Activated CD4-positive, alpha-beta T cell treated with anti-CD3 and anti-CD28 coated beads, Interleukin-2, Interleukin-4, amounts not matched to agents 100 ng/mL and 50 ng/mL, durations not matched to agents 16 hours and 8 hours (primary cell): Measurements from ENCODE around the gene CD1B.
A peak's percentile ranks its signal among the peaks of the same experiment; 100 is the strongest.
"Not testable (repeated sequence)": the region's sequence is repeated elsewhere in the genome, so short reads cannot be mapped to it uniquely, and the experiment has no call there.

Experiments used
- DNase-seq: peaks from one replicate; pipeline ENCODE4 v3.0.0-alpha.2; 2020; ENCODE audit warnings: low spot score

Gene CD1B

DNA sequence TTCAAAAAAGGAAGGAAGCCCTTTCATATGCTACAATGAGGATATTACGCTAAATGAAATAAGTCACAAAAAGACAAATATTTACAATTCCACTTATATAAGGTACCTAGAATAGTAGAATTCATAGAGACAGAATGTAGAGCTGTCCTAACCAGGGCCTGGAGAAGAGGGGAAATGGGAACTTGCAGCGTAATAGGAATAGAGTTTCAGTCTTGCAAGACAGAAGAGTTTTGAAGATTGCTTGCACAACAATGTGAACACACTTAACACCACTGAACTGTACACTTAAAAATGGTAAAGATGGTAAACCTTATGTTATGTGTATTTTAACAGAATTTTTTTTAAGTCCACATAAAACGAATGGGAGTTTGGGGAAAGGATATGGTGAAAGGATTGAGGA is 2.9 kb downstream of the CD1B start:
- DNase-seq: no peak

DNA sequence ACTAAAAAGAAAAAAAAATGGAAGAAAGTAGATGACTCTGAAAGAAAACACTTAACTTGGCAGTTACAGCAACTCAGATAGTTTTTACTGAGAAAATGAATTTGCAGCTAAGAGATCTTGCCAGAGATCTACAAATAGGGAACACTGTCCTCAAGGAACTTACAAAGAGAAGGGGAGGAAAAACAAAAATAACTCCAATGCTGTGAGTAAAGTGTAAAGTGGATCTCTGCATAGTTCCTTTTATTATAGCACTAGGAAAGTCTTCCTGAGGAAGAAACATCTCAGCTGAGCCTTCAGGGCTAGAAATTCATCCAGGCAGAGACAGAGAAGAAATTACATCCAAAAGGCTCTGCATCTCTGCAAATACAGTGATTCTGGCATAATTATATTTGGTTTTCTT is 3.9 kb downstream of the CD1B start:
- no peak for DNase-seq

DNA sequence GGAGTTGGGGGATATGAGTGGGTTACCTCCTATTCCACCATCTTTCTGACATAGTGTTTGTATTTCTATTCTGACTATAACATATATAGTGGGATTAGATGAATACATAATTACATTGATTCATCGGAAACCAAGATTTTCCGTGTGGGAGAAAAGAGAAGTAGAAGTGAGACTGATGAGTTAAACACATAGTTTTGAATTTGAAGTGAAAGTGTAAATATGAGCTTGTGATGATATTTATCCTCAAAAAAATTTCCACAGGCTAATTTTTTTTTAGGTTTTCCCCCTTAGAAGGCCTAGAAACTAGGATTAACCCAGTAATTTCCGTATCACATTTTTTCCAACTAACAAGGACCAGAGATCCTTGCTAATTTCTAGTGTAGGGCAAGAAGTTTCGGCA is 6.9 kb downstream of the CD1B start:
- DNase-seq: no peak

DNA sequence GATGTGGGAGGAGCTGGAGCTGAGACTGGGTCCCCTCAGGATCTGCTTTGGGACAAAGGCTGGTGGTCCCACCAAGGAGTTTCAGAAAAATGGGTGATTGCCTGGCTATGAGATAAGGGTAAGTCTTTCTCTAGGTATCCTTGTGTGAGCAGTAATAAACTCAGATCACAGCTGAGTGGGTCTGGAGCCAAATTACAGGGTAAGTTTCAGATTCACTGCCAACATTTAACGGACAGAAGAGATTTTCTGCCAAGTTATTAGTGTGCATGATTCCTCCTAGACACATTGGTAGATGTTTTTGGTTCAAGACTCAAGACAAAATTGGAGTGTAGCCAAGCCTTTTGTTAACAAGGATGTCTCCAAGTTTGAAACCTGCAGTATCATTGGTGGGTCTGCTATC is 7.5 kb downstream of the CD1B start:
- no peak for DNase-seq

DNA sequence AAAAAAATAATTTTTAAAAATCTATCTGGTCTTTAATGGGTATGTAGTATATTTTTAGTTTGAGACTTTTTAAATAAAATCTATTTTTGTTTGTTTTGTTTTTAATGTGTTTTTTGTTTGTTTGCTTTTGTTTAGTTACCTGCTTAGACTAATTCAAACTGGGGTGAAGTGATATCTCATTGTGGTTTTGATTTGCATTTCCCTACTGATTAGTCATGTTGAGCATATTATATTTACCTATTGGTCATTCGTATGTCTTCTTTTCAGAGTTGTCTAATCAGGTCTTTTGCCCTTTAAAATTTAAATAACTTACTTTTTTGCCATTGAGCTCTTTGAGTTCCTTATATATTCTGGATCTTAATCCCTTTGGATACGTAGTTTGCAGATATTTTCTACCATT is 20.3 kb downstream of the CD1B start:
- no peak for DNase-seq

DNA sequence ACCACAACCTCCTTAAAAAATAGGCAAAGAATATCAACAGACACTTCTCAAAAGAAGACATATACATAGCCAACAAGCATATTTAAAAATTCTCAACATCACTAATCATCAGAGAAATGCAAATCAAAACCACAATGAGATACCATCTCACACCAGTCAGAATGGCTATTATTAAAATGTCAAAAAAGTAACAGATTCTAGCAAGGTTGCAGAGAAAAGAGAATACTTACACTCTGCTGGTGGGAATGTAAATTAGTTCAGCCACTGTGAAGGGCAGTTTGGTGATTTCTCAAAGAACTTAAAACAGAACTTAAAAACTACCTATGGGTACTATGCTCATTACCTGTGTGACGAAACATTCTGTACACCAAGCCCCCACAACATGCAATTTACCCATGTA is 20.7 kb downstream of the CD1B start:
- no peak for DNase-seq

DNA sequence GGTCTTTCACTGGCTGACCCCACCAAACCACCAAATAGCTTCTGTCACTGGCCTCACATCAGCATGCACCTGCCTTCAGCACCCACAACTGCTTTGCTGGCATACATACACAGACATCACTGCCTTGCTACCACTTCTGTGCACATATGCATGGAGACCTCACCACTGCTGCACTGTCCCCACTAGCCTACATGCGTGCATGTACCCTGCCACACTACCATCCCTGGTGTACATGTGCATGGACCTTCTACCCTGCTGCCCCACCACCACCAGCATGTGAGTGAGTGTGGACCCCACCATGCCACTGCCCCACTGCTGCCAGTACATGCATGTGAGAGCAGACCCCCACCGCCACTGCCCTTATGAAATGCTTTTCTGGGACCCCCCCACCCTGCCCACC is 35.5 kb downstream of the CD1B start:
- DNase-seq: no peak

DNA sequence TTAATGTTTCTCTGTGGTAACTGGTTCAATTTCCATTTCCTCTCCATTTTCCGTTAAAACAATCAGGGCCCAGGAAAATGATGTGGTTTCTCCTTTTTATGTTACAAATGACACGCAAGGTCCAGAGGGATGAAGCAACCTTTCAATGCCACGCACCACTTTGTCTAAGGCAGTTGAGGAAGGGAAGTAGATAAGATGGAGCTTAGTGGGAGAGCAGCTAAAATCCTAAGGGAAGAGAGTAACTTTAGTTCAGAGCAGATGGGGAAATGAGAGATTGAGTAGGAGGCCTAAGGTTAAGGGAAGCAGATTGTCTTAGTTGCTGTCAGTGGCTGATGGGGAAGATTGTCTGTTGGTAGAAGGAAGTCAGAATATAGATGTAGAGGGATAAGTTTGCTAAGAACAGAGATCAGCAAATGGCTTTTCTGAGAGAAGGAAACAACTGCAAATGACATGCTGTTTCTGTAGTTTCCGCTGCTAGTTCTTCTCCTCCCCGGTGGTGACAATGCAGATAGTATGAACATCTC is 40.9 kb downstream of the CD1B start:
- no peak for DNase-seq

DNA sequence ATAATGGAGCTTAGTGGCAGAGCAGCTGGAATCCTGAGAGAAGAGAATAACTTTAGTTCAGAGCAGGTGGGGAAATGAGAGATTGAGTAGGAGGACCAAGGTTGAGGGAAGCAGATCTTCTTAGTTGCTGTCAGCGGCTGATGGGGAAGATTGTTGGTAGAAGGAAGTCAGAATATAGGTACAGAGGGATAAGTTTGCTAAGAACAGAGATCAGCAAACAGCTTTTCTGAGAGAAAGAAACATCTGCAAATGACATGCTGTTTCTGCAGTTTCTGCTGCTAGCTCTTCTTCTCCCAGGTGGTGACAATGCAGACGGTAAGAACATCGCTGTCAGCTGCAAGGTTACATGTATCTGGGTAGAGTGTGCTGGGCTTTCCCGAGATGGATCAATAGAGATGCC is 41.5 kb downstream of the CD1B start, which contains the start of gene CD1C:
CD1C (plus strand) TSS at position 113 of the 400 bp plus-strand sequence; CDS start at position 255, 142 bp downstream.
- DNase-seq: no peak

DNA sequence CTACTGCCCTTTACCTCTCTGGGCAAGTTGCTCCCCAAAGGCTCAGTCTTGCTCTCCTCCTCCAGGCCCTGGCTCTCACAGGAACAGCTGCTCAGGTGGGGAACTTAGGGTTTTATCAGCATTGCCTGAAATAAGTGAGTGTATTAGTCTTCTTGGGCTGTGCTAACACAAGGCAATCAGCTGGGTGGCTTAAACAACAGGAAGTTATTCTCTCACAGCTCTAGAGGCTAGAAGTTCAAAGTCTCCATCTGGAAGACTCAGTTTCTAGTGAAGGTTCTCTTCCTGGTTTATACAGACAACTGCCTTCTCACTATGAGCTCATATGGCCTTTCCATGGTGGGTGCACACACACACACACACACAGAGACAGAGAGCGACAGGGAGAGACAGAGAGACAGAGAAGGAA is 44.4 kb downstream of the CD1B start:
- no peak for DNase-seq

DNA sequence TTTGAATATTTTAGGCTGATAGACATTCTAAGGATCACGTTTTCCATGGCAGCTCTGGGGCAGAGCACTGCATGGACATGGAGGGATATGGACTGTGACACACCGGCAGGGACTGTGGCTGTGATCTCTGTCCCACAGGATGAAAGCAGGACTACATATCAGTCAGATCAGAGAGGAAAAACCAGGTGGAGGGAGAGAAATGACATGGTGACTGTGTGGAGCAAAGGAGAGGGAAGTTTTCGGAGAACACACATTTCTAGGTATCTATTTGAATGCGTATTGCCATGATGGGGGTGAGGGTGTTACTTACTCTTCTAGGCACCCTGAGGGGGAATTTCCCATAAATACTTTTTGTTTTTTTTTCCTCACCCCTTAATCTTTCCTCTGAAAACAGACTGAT is 44.8 kb downstream of the CD1B start:
- peak; percentile 14 for DNase-seq

DNA sequence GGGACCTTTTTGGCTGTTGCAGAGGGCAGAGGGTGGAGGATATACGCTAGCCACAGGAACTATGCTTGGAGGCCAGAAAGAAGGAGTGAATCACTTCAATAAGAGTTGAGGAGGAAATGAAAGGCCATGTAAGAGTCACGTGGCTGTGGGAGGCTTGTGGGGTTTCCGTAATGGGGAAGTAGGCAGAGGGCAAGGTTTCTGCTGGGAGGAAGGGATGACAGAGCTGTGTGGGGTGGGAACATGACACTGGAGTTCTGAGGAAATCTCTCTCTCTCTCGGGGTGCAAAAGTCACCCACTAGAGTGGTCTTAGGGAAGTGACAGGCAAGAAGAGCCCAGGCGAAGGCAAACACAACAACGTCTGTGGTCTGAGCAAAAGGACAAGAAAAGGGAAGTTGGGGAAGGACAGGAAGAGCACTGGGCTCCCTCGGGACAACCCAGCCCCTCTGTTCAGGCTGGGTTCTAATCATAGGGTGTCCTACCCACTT is 45.5 kb downstream of the CD1B start:
- peak; percentile 23 for DNase-seq

DNA sequence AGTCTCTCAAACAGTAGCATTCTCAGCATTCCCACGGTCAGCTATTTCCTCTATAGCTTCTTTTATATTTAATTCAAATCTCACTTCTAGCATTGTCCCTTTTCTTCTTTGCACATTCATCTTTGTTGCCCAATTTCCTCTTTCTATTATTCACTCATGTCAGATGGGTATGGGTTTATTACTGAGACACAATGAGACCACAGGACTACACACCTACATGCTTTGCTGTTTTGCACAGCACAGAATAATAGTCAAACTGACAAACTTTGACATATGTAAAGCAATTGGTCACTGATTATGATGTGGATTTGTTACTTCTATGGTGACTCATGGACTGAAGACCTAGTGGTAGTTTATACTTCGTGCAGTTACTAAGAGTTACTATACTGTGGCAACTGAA is 47.4 kb downstream of the CD1B start:
- peak; percentile 6 for DNase-seq

DNA sequence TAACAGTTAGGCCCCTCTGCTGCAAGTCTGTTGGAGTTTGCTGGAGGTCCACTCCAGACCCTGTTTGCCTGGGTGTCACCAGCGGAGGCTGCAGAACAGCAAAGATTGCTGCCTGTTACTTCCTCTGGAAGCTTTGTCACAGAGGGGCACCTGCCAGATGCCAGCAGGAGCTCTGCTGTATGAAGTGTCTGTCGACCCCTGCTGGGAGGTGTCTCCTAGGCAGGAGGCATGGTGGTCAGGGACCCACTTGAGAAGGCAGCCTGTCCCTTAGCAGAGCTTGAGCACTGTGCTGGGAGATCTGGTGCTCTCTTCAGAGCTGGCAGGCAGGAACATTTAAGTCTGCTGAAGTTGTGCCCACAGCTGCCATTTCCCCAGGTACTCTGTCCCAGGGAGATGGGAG is 48.9 kb downstream of the CD1B start:
- not testable (repeated sequence) for DNase-seq
